Aorta (tissue), 5 donors: ENCODE results near the gene FNDC3B. TPM values are rescaled to one million over a fixed set of nuclear protein-coding genes. Genes with fewer than 3 reads are reported as not detected.
A peak's percentile ranks its signal among the peaks of the same experiment; 100 is the strongest.

Source experiments
- ATAC-seq: fragments of 200-7000 bp; cut with Tn5 transposase; one replicate; pipeline ENCODE4 v1.9.1; 2022; ENCODE audit warnings: moderate library complexity; ENCODE audit not compliant: low FRiP score
- DNase-seq, 2 donors: peaks; one replicate each; pipeline ENCODE4 v3.0.0-alpha.2; 2020
- H3K27ac ChIP-seq, 2 donors: one replicate each; pipeline ENCODE4 v1.5.1; 2013; ENCODE audit warnings: low read length in 2 of 2, mild to moderate bottlenecking in 2 of 2, moderate library complexity in 2 of 2, control low read depth in 1 of 2, inconsistent platforms in 1 of 2, low read depth in 1 of 2
- H3K27me3 ChIP-seq, 2 donors: one replicate each; pipeline ENCODE4 v1.6.1; 2013; ENCODE audit warnings: control low read depth in 1 of 2, low read length in 1 of 2, mild to moderate bottlenecking in 1 of 2, moderate library complexity in 1 of 2; ENCODE audit not compliant: insufficient read depth in 2 of 2, control insufficient read depth in 1 of 2
- H3K36me3 ChIP-seq, 2 donors: one replicate each; pipeline ENCODE4 v1.6.1; 2013; ENCODE audit warnings: control low read depth in 1 of 2, low read length in 1 of 2, mild to moderate bottlenecking in 1 of 2; ENCODE audit not compliant: insufficient read depth in 2 of 2, control insufficient read depth in 1 of 2
- H3K4me1 ChIP-seq, 2 donors: one replicate each; pipeline ENCODE4 v1.6.1; 2013; ENCODE audit warnings: low read length in 2 of 2, control low read depth in 1 of 2, mild to moderate bottlenecking in 1 of 2, moderate library complexity in 1 of 2; ENCODE audit not compliant: insufficient read depth in 2 of 2, control insufficient read depth in 1 of 2
- H3K4me3 ChIP-seq, 2 donors: one replicate each; pipeline ENCODE4 v1.5.1; 2013; ENCODE audit warnings: low read length in 2 of 2, control low read depth in 1 of 2, mild to moderate bottlenecking in 1 of 2
- H3K9me3 ChIP-seq: one replicate; pipeline ENCODE4 v1.6.1; 2013; ENCODE audit warnings: mild to moderate bottlenecking, low read length; ENCODE audit not compliant: control insufficient read depth
- WGBS, 2 donors: extraction: QIAGEN DNeasy Blood & Tissue Kit; methylation state at CpG; one replicate each; pipeline ENCODE4 v1.1.7; 2013; 5-methylcytosine and 5-hydroxymethylcytosine counted together
- intact Hi-C, 2 donors: fragments of 100-400 bp; cut with DNase I; formaldehyde crosslinking; loops; one replicate each; pipeline versions ENCODE4 v1.14.2 to v1.15.0; 2022
- polyA plus RNA-seq, 2 donors: library from polyadenylated mRNA; stranded (reverse); fragments of 200-250 nt; gene quantifications; one replicate each; pipeline ENCODE4 v1.2.3, GENCODE V29; 2013
- total RNA-seq, 2 donors: library from RNA; stranded (reverse); fragmentation: NEBNext Ultra II Directional; extraction: Animal tissue kit (Norgen Biotek cat#: 25700); gene quantifications; one replicate each; pipeline ENCODE4 v1.2.1, GENCODE V29; 2021
- donor health status: healthy with polysubstance abuse.
- donor health status: Bipolar disorder and iron deficiency.
- donor health status: DM: no; HTN: no; CAD: no.
- donor health status: DM: no; HTN: no; CAD: no.
- donor health status: DM: yes; HTN: yes; CAD: no.

FNDC3B gene
- total and polyA plus RNA-seq, 4 donors = 12.5 to 239 (median 120) TPM

- H3K4me1 ChIP-seq = peaks cover 5 to 9% of the 10 kb centered on the region in 2 donors
- 82 to 87% methylated on average over 7 of the region's 7 CpGs for WGBS, 2 donors
- DNase-seq = no peak
- H3K27ac ChIP-seq = peak overlapping the region in 1 of 2 donors; percentile 48
- no peaks in the 10 kb centered on the region for H3K36me3 ChIP-seq
- no peak for ATAC-seq
- intact Hi-C loops = loop anchor here in 1 of 2 donors (10.0 kb wide), 1 partner anchor 50 kb away; no protein-coding TSS in a partner anchor
- no peak overlapping the region for H3K4me3 ChIP-seq
- H3K27me3 ChIP-seq = no peaks in the 10 kb centered on the region
- no peaks in the 10 kb centered on the region for H3K9me3 ChIP-seq
These were observed 55.5 kb downstream of the FNDC3B start for GRCh38 chr3:172094621-172095557.

GRCh38 chr3:172096881-172097420 lies 57.6 kb downstream of the FNDC3B start:
- H3K36me3 ChIP-seq = no peaks in the 10 kb centered on the region
- ATAC-seq (peak; percentile 64), DNase-seq (no peak)
- H3K27ac ChIP-seq = peak overlapping the region; percentile 33 to 90
- H3K4me3 ChIP-seq = no peak overlapping the region
- no peaks in the 10 kb centered on the region for H3K27me3 ChIP-seq
- WGBS, 2 donors = 0 to 3% methylated on average over 3 of the region's 3 CpGs
- H3K9me3 ChIP-seq = no peaks in the 10 kb centered on the region
- peaks cover 3 to 5% of the 10 kb centered on the region in 2 donors for H3K4me1 ChIP-seq
- intact Hi-C loops = loop anchor here in 1 of 2 donors (10.0 kb wide), 1 partner anchor 52 kb away; no protein-coding TSS in a partner anchor

GRCh38 chr3:172097585-172097984 lies 58.2 kb downstream of the FNDC3B start:
- 62% methylated on average over 1 of the region's 1 CpG for WGBS, 2 donors
- H3K27ac ChIP-seq = no peak overlapping the region
- intact Hi-C loops = loop anchor here in 1 of 2 donors (10.0 kb wide), 1 partner anchor 53 kb away; no protein-coding TSS in a partner anchor
- no peaks in the 10 kb centered on the region for H3K36me3 ChIP-seq
- DNase-seq (no peak), ATAC-seq (no peak)
- H3K4me3 ChIP-seq = no peak overlapping the region
- peaks cover 5% of the 10 kb centered on the region in 2 donors for H3K4me1 ChIP-seq
- H3K27me3 ChIP-seq = no peaks in the 10 kb centered on the region
- H3K9me3 ChIP-seq = no peaks in the 10 kb centered on the region

- H3K27ac ChIP-seq = peak overlapping the region; percentile 61 to 88
These were observed 59.5 kb downstream of the FNDC3B start for GRCh38 chr3:172098698-172099494.

GRCh38 chr3:172099495-172099808 lies 60.1 kb downstream of the FNDC3B start:
- DNase-seq = no peak
- Histone ChIP-seq H3K4me3 (no peak overlapping the region), H3K36me3 (no peaks in the 10 kb centered on the region), H3K9me3 (no peaks in the 10 kb centered on the region), H3K27me3 (no peaks in the 10 kb centered on the region), H3K27ac (peak overlapping the region in 1 of 2 donors; percentile 61), H3K4me1 (peaks cover 5 to 16% of the 10 kb centered on the region in 2 donors)
- ATAC-seq = no peak
- WGBS, 2 donors = 19 to 46% methylated on average over 1 of the region's 1 CpG
- intact Hi-C loops = loop anchor here in 1 of 2 donors (10.0 kb wide), 1 partner anchor 55 kb away; no protein-coding TSS in a partner anchor

More at GRCh38 chr3:172098698-172099494, 59.5 kb downstream of the FNDC3B start:
- no peak overlapping the region for H3K4me3 ChIP-seq
- H3K36me3 ChIP-seq = no peaks in the 10 kb centered on the region
- WGBS, 2 donors = 29 to 33% methylated on average over 9 of the region's 9 CpGs
- peaks cover 5 to 16% of the 10 kb centered on the region in 2 donors for H3K4me1 ChIP-seq
- intact Hi-C loops = loop anchor here in 1 of 2 donors (10.0 kb wide), 1 partner anchor 54 kb away; no protein-coding TSS in a partner anchor
- no peak for ATAC-seq
- no peaks in the 10 kb centered on the region for H3K27me3 ChIP-seq
- H3K9me3 ChIP-seq = no peaks in the 10 kb centered on the region
- DNase-seq = no peak

GRCh38 chr3:172100482-172100881 lies 61.1 kb downstream of the FNDC3B start:
- Histone ChIP-seq H3K36me3 (no peaks in the 10 kb centered on the region), H3K4me1 (peaks cover 5 to 16% of the 10 kb centered on the region in 2 donors), H3K27me3 (no peaks in the 10 kb centered on the region), H3K27ac (no peak overlapping the region), H3K9me3 (no peaks in the 10 kb centered on the region), H3K4me3 (no peak overlapping the region)
- intact Hi-C loops = loop anchor here in 1 of 2 donors (5.0 kb wide), 1 partner anchor 43 kb away; no protein-coding TSS in a partner anchor
- ATAC-seq (no peak), DNase-seq (no peak)
- WGBS, 2 donors = 96 to 99% methylated on average over 2 of the region's 2 CpGs

- ATAC-seq = no peak
- no peaks in the 10 kb centered on the region for H3K27me3 ChIP-seq
- 21 to 39% methylated on average over 3 of the region's 3 CpGs for WGBS, 2 donors
- DNase-seq = no peak
- no peak overlapping the region for H3K4me3 ChIP-seq
- intact Hi-C loops = loop anchor here in 1 of 2 donors (5.0 kb wide), 1 partner anchor 44 kb away; no protein-coding TSS in a partner anchor
- H3K9me3 ChIP-seq = no peaks in the 10 kb centered on the region
- no peak overlapping the region for H3K27ac ChIP-seq
- H3K36me3 ChIP-seq = no peaks in the 10 kb centered on the region
- peaks cover 5 to 16% of the 10 kb centered on the region in 2 donors for H3K4me1 ChIP-seq
These were observed 61.7 kb downstream of the FNDC3B start for GRCh38 chr3:172101107-172101506.
